GM12878 (cell line): ENCODE measurements around the gene OR4B1. TPM values are rescaled to one million over a fixed set of nuclear protein-coding genes. Genes with fewer than 3 reads are reported as not detected.

Experiments used
- ATAC-seq: fragments of 200-7000 bp; cut with Tn5 transposase; 3 replicates; pipeline ENCODE4 v1.9.1; 2020; ENCODE audit warnings: mild to moderate bottlenecking, moderate library complexity
- Bru-seq: library from RNA; stranded (reverse); fragments of 400-500 nt; gene quantifications from one replicate; lab custom pipeline; 2021; lab: Mats Ljungman, UMichigan
- BruChase-seq, 2 experiments: library from RNA; stranded (reverse); fragments of 400-500 nt; gene quantifications; one replicate each; lab custom pipeline; 2021; lab: Mats Ljungman, UMichigan
- BruUV-seq: library from RNA; stranded (reverse); fragments of 400-500 nt; replicated peaks from 2 replicates; lab custom pipeline; 2021; lab: Mats Ljungman, UMichigan
- CTCF ChIA-PET: fragments of 300-600 bp; sonication (Branson Sonifier 250); formaldehyde crosslinking; extraction: SDS; loops from one replicate; lab custom pipeline; 2021; ENCODE audit warnings: inconsistent platforms; lab: Yijun Ruan, JAX
- POLR2A ChIA-PET: fragments of 350-600 bp; formaldehyde crosslinking; extraction: SDS; loops from one replicate; lab custom pipeline; 2021; ENCODE audit warnings: inconsistent platforms; lab: Charles Lee
- RAD21 ChIA-PET: fragments of 300-600 bp; sonication (Branson Sonifier 250); formaldehyde crosslinking; loops from one replicate; lab custom pipeline; 2023; ENCODE audit warnings: antibody characterized with exemption; ENCODE audit not compliant: unreplicated experiment; lab: Charles Lee
- SMC1A ChIA-PET: fragments of 300-600 bp; sonication (Branson Sonifier 250); formaldehyde crosslinking; loops from one replicate; lab custom pipeline; 2023; ENCODE audit not compliant: unreplicated experiment, uncharacterized antibody; lab: Charles Lee
- DNase-seq: peaks from one replicate; pipeline ENCODE4 v3.0.0-alpha.2; 2011; ENCODE audit warnings: low read depth, low spot score
- FAIRE-seq: peaks from 3 replicates; lab custom pipeline; 2011; peaks lifted over from hg19 to GRCh38; lab: Jason Lieb, UNC
- H2AFZ ChIP-seq: 2 replicates; pipeline ENCODE4 v1.6.0; 2011; ENCODE audit warnings: low read depth, low read length, control low read depth; ENCODE audit not compliant: control insufficient read depth
- H3K27ac ChIP-seq: 2 replicates; pipeline ENCODE4 v1.5.1; 2011; ENCODE audit warnings: control low read depth; ENCODE audit not compliant: control insufficient read depth, insufficient read depth
- H3K27me3 ChIP-seq, 2 experiments: replicated peaks in 1 of 2; 2 replicates each; pipeline versions ENCODE4 v1.6.0 to v1.6.1; 2011; ENCODE audit warnings: low read length in 1 of 2; ENCODE audit not compliant: control insufficient read depth in 2 of 2, insufficient read depth in 2 of 2
- H3K36me3 ChIP-seq, 2 experiments: 2 replicates each; pipeline ENCODE4 v1.5.1; 2011; ENCODE audit warnings: low read length in 1 of 2; ENCODE audit not compliant: control insufficient read depth in 2 of 2, insufficient read depth in 2 of 2
- H3K4me1 ChIP-seq: 2 replicates; pipeline ENCODE4 v1.6.1; 2011; ENCODE audit warnings: mild to moderate bottlenecking, low read length, moderate library complexity, mixed read lengths; ENCODE audit not compliant: control insufficient read depth, insufficient read depth
- H3K4me2 ChIP-seq: 2 replicates; pipeline ENCODE4 v1.6.0; 2011; ENCODE audit warnings: control low read depth; ENCODE audit not compliant: control insufficient read depth, insufficient read depth
- H3K4me3 ChIP-seq: fragments of 200-600 bp; sonication (generic); 2 replicates; pipeline ENCODE4 v1.5.1; 2016
- H3K79me2 ChIP-seq: 2 replicates; pipeline ENCODE4 v1.6.0; 2011; ENCODE audit warnings: low read length; ENCODE audit not compliant: control insufficient read depth, insufficient read depth
- H3K9ac ChIP-seq: 2 replicates; pipeline ENCODE4 v1.8.0; 2011; ENCODE audit warnings: low read length, control low read depth, mixed read lengths; ENCODE audit not compliant: control insufficient read depth, insufficient read depth
- H3K9me3 ChIP-seq: replicated peaks from 3 replicates; pipeline ENCODE4 v1.5.1; 2011; ENCODE audit warnings: mild to moderate bottlenecking, low read length; ENCODE audit not compliant: control insufficient read depth, insufficient read depth
- H4K20me1 ChIP-seq: 2 replicates; pipeline ENCODE4 v1.6.0; 2011; ENCODE audit not compliant: control insufficient read depth, insufficient read depth
- EP300 ChIP-seq, 2 experiments: fragments of 150-350 bp in 1 of 2; IDR thresholded peaks; 2 replicates each; pipeline ENCODE4 v1.6.1; 2011 to 2012; ENCODE audit warnings: low read depth in 2 of 2, low read length in 2 of 2, borderline replicate concordance in 1 of 2, improper control_type of control experiment in 1 of 2, inconsistent platforms in 1 of 2; ENCODE audit not compliant: control insufficient read depth in 1 of 2
- FOS ChIP-seq: IDR thresholded peaks from 3 replicates; pipeline ENCODE4 v1.6.1; 2011; ENCODE audit warnings: borderline replicate concordance; ENCODE audit not compliant: insufficient read length; ENCODE audit errors: extremely low read depth
- GABPA ChIP-seq: IDR thresholded peaks from 2 replicates; pipeline ENCODE4 v1.6.1; 2014; ENCODE audit warnings: antibody characterized with exemption, low read depth, mild to moderate bottlenecking, inconsistent platforms
- JUND ChIP-seq: IDR thresholded peaks from 2 replicates; pipeline ENCODE4 v1.6.1; 2012; ENCODE audit warnings: low read depth, mild to moderate bottlenecking, low read length, improper control_type of control experiment, moderate library complexity
- SIX5 ChIP-seq: IDR thresholded peaks from 2 replicates; pipeline ENCODE4 v1.6.1; 2011; ENCODE audit warnings: mild to moderate bottlenecking, low read depth, low read length, moderate library complexity; ENCODE audit not compliant: severe bottlenecking
- SP1 ChIP-seq: IDR thresholded peaks from one replicate; pipeline ENCODE4 v1.6.1; 2011; ENCODE audit warnings: low read depth, low read length
- TCF7 ChIP-seq: IDR thresholded peaks from 2 replicates; pipeline ENCODE4 v1.6.1; 2014; ENCODE audit warnings: antibody characterized with exemption, borderline replicate concordance
- WGBS: methylation state at CpG from one replicate; pipeline ENCODE4 v1.1.6; 2016; ENCODE audit warnings: low lambda C conversion rate; ENCODE audit not compliant: insufficient replicate concordance, insufficient coverage; ENCODE audit errors: missing lambda C conversion rate; 5-methylcytosine and 5-hydroxymethylcytosine counted together
- in situ Hi-C: fragments of 300-500 bp; cut with MboI; formaldehyde crosslinking; loops from 9 replicates; pipeline ENCODE4 v1.14.3; 2018; ENCODE audit warnings: mixed read lengths
- intact Hi-C: fragments of 100-400 bp; cut with micrococcal nuclease; formaldehyde crosslinking; loops from one replicate; pipeline ENCODE4 v1.14.2; 2022; ENCODE audit not compliant: unreplicated experiment
- long read RNA-seq, 2 experiments: library from polyadenylated mRNA; unstranded; transcript quantifications; one replicate each; pipeline ENCODE4 v2.0.0, GENCODE V29; 2019 to 2020
- polyA minus RNA-seq, 3 experiments: library from RNA; depleted of rRNA, polyadenylated mRNA; stranded (reverse); fragments of >200 nt; gene quantifications; 2 replicates each; pipeline ENCODE4 v1.2.3, GENCODE V29; 2011
- polyA plus RNA-seq, 11 experiments: library from polyadenylated mRNA; depleted of rRNA in 4 of 11; unstranded in 6 of 11; stranded (reverse) in 5 of 11; fragments of >200 nt; fragmentation: Nextera tagmentation in 4 of 11; fragmentation: Illumina TruSeq in 1 of 11; extraction: Ambion mirVana in 4 of 11; extraction: Trizol in 1 of 11; gene quantifications; 1 replicate in 1 of 11; 2 replicates in 10 of 11; pipeline versions ENCODE4 v1.2.1 to v1.2.3, GENCODE V29; 2011 to 2016; ENCODE audit warnings: inconsistent platforms in 2 of 11, missing spikeins in 2 of 11, low read depth in 1 of 11
- total RNA-seq, 4 experiments: library from RNA; depleted of rRNA in 3 of 4; stranded (reverse); fragments of >200 nt in 3 of 4; fragmentation: Illumina TruSeq in 1 of 4; extraction: Trizol in 1 of 4; gene quantifications; 2 replicates each; pipeline versions ENCODE4 v1.2.1 to v1.2.3, GENCODE V29; 2013 to 2021

OR4B1 gene, protein sequence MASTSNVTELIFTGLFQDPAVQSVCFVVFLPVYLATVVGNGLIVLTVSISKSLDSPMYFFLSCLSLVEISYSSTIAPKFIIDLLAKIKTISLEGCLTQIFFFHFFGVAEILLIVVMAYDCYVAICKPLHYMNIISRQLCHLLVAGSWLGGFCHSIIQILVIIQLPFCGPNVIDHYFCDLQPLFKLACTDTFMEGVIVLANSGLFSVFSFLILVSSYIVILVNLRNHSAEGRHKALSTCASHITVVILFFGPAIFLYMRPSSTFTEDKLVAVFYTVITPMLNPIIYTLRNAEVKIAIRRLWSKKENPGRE
- total RNA-seq (2013; cell fraction: nucleolus; rRNA removed), result not detected in 2 replicates
- total RNA-seq (2014; rRNA removed), result not detected in 2 replicates
- not detected in 2 replicates for total RNA-seq (2014; rRNA removed; fragmentation: Illumina TruSeq; extraction: Trizol)
- not detected in 2 replicates for total RNA-seq (2021)
- polyA plus RNA-seq (2011; ENCODE audit: low read depth), result not detected
- not detected in 2 replicates for polyA plus RNA-seq (2011; rRNA removed)
- polyA plus RNA-seq (2011; cell fraction: cytosol; rRNA removed), result not detected in 2 replicates
- polyA plus RNA-seq (2011; cell fraction: nucleus; rRNA removed), result not detected in 2 replicates
- polyA plus RNA-seq (2012), result not detected in 2 replicates
- polyA plus RNA-seq (2014; fragmentation: Illumina TruSeq; extraction: Trizol), result not detected in 2 replicates
- not detected for polyA plus RNA-seq (2014; fragmentation: Nextera tagmentation; extraction: Ambion mirVana)
- not detected in 2 replicates for polyA plus RNA-seq (2014; rRNA removed)
- not detected for polyA plus RNA-seq (2016; fragmentation: Nextera tagmentation; extraction: Ambion mirVana)
- not detected in 2 replicates for polyA minus RNA-seq (2011; rRNA and poly(A)+ RNA removed)
- polyA minus RNA-seq (2011; cell fraction: cytosol; rRNA and poly(A)+ RNA removed), result not detected in 2 replicates
- polyA minus RNA-seq (2011; cell fraction: nucleus; rRNA and poly(A)+ RNA removed), result not detected in 2 replicates
- Bru-seq, nascent RNA, result not detected
- not detected for BruChase-seq, experiment 1, labeled RNA remaining after a 6-hour chase
- not detected for BruChase-seq, experiment 2, labeled RNA remaining after a 2-hour chase
- long read RNA-seq, experiment 1, result 0 reads
- long read RNA-seq, experiment 2, result 0 reads

DNA sequence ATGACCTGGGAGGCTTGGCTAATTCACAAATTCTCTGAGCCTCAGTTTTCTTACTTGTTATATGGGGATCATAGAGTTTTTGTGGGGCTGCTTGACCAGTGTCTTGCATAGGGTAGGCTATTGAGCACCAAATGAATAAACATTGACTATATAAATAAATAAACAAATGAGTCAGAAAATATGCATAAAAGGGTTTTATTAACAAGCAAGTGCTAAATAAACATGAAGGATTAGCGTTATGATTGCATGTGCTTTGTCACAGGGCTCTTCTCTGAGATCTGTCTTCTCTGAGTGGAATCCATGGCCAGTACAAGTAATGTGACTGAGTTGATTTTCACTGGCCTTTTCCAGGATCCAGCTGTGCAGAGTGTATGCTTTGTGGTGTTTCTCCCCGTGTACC is at the start of gene OR4B1:
TSS of gene OR4B1 (plus strand) at position 301 of the 400 bp plus-strand sequence. CDS start at position 301, 0 bp downstream.
- no peak for TF ChIP-seq EP300 (IDR thresholded peaks at IDR 0.05; ENCODE audit: borderline replicate concordance in 1 of 2, control insufficient read depth in 1 of 2, low read depth in 2 of 2, low read length in 2 of 2)
- TF ChIP-seq FOS, result no peak
- no peak for TF ChIP-seq SIX5
- TF ChIP-seq TCF7, result no peak
- no peak for TF ChIP-seq SP1
- no peak for TF ChIP-seq GABPA
- no peak for TF ChIP-seq JUND
- H3K9ac ChIP-seq, result no peak within 1 kb of the TSS
- no peaks in the 10 kb centered on the region for H3K79me2 ChIP-seq
- in situ Hi-C loops, result no loop called here
- intact Hi-C loops, result no loop called here
- no peaks in the 10 kb centered on the region for H3K36me3 ChIP-seq
- POLR2A ChIA-PET, result no interaction called here
- FAIRE-seq (no peak), ATAC-seq (no peak), DNase-seq (no peak)
- H3K4me3 ChIP-seq, result no peak within 1 kb of the TSS
- RAD21 ChIA-PET, result no interaction called here
- no peak within 1 kb of the TSS for H2AFZ ChIP-seq
- no TSS peak for BruUV-seq
- SMC1A ChIA-PET, result no interaction called here
- no peaks in the 10 kb centered on the region for H3K4me1 ChIP-seq
- no peak within 1 kb of the TSS for H3K4me2 ChIP-seq
- no peaks in the 10 kb centered on the region for H3K9me3 ChIP-seq
- no peaks in the 10 kb centered on the region for H3K27me3 ChIP-seq
- H4K20me1 ChIP-seq, result no peaks in the 10 kb centered on the region
- 3% methylated on average over 2 of the region's 2 CpGs for WGBS
- CTCF ChIA-PET, result no interaction called here
- no peak within 1 kb of the TSS for H3K27ac ChIP-seq
